ENCODE results near the gene RUFY2.
"Not testable (repeated sequence)": the region's sequence is repeated elsewhere in the genome, so short reads cannot be mapped to it uniquely, and the experiment has no call there.

The RUFY2 gene, protein sequence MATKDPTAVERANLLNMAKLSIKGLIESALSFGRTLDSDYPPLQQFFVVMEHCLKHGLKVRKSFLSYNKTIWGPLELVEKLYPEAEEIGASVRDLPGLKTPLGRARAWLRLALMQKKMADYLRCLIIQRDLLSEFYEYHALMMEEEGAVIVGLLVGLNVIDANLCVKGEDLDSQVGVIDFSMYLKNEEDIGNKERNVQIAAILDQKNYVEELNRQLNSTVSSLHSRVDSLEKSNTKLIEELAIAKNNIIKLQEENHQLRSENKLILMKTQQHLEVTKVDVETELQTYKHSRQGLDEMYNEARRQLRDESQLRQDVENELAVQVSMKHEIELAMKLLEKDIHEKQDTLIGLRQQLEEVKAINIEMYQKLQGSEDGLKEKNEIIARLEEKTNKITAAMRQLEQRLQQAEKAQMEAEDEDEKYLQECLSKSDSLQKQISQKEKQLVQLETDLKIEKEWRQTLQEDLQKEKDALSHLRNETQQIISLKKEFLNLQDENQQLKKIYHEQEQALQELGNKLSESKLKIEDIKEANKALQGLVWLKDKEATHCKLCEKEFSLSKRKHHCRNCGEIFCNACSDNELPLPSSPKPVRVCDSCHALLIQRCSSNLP
- total RNA-seq, result 51.5 to 54.4 reads per million in 2 donors

DNA sequence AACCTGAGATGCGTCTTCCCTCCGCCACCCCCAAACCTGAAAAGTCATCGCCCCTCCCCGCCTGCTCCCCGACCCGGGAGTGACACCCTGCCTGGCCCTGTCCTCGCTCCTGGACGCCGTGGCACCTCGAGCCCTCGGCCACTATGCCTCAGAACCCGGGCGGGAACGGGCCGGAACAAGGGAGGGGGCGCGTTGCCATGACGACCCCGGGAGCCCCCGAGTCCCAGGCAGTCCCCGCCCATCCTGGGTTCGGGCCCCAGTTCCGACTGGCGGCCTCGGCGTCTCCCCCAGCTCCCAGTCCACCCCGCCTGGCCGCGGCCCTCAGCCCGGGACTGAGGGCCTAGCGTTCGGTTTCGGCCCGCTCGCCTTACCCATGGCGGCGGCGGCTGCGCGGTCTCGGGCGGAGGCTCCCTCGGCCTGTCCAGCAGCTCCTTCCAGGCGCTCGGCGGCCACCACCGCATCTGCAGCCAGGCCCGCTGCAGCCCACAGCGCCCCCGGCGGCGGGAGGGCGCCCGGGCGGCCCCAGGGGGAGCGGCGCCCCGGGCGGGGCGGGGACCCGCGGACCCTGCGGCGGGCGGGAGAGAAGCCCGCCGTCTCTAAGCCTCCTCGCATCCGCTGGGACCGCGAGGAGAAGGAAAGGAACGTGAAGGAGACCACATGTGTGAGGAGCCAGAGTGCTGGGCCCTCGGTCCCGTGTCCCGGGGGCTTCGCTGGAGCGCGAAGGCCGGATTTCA, at the start of gene RUFY2:
Gene RUFY2 (minus strand): TSS at position 463 of the 734 bp plus-strand sequence. CDS start 88 bp downstream, at position 375.
- peak; percentile 65 for DNase-seq

DNA sequence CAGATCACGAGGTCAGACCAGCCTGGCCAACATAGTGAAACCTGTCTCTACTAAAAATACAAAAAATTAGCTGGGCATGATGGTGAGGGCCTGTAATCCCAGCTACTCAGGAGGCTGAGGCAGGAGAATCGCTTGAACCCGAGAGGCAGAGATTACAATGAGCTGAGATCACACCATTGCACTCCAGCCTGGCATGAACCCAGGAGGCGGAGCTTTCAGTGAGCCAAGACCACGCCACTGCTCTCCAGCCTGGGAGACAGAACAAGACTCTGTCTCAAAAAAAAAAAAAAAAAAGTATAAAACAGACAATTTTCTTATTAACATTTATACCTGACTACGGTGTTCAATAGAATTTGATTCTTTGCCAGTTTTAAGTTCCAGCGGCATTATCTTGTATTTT, 42.6 kb upstream of the RUFY2 start:
- DNase-seq, result not testable (repeated sequence)

DNA sequence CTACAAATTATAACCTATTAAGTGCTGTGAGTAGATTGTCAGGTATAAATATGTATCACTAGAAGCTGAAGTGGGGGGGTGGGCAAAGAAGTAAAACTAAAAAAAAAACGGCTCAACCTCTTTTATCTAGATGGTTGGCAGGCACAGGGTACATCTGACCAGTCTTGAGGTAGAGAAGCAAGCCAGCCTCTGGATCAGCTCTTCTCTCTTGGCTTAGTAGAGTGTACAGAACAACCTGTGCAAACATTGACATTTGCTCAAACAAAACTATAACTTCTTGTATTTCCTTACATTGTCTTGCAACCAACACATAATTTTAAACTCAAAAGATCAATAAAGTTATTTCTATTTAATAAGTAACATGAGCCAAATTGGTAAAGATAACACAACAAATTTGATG, 39.1 kb upstream of the RUFY2 start:
- DNase-seq, result no peak

DNA sequence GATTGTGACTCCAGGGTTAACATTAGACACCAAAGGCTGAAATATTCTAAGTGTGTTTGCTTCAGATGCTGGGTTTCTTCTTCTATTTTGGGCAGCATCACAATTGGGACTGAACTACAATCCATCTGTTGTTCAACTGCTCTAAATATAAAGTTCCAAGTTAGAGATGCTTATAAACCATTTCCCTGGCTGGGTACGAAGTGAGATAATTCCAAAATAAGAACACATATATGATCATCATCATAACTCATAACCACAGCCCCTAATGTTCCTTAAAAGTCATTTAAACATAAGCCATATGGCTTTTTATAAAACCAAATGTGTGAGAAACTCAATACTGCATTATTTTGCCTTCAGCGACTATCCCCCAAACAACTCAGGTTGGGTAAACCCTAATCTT, 35.9 kb upstream of the RUFY2 start:
- no peak for DNase-seq

DNA sequence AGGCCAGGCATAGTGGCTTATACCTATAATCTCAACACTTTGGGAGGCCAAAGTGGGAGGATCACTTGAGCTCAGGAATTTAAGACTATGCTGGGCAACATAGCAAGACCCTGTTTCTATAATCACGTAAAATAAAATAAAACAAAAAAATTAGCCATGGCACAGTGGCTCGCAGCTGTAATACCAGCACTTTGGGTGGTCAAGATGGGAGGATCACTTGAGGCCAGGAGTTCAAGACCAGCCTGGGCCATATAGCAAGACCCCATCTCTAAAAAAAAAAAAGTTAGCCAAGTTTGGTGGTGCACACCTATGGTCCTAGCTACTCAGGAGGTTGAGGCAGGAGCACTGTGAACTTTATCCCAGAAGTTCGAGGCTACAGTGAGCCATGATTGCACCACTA, 33.8 kb upstream of the RUFY2 start:
- DNase-seq, result no peak

DNA sequence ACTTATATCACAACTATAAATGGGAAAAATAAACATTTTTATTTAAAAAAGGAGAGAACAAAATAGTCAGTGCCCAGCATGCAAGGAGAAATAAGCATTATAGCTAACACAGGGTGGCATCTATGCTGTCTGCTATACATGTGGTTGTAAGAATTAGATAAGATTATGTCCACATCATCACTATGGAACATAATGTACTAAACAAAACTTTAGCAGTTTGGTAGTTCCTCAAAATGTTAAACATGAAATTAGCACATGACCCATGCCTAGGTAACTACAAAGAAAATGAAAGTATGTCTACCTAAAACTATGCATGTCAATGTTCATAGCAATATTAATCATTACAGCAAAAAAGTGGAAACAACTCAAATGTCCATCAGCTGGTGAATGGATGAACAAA, 28.7 kb upstream of the RUFY2 start:
- no peak for DNase-seq

DNA sequence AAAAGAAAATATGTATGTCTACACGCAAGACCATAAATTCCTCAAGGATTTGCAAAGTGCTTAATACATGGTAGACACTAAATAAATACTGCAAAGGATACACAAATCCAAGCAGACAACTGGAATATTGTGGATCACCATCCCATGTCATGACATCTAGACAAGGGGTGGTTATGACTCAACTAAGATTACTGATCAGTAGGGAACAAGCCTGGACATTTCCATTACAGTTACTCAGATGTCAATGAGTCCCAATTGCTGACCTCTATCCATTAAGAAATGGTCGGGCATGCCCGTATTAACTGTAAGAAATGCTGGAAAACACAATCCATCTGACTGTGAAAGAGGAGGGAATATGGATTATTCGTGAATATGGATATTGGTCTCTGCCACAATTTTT, 27.6 kb upstream of the RUFY2 start:
- no peak for DNase-seq

GRCh38 chr10:68428396-68429104, 21.5 kb upstream of the RUFY2 start:
- DNase-seq, result no peak

DNA sequence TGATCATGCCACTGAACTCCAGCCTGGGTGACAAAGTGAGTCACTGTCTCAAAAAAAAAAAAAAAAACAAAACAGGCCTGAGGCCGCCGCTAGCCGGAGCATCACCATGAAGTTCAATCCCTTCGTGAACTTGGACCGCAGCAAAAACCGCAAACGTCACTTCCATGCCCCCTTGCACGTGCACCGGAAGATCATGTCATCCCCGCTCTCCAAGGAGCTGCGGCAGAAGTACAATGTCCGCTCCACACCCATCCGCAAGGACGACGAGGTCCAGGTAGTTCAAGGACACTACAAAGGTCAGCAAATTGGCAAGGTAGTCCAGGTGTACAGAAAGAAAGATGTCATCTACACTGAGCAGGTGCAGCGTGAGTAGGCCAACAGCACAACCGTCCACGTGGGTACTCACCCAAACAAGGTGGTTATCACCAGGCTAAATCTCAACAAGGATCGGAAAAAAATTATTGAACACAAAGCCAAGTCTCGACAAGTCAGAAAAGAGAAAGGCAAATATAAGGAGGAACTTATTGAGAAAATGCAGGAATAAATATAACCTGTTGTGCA, 17.5 kb upstream of the RUFY2 start:
- no peak for DNase-seq

DNA sequence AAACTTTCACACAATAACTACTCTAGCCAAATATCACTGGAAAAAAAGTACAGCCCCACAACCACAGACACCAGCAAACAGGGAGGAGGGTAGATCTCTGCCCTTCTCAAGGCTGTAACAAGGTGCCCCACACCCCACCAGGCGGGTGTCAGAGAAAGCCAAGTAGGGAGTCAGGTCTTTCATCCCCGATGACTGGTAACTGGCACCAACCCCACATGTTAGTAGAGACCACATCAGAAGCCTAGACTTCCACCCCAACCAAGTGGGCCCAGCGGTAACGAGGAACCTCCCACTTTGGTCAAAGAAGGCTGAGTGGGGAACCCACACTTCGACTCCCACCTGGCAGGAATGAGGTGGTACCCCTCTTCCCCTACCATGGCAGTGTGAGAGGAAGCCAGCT, 16.4 kb upstream of the RUFY2 start:
- DNase-seq, result no peak

GRCh38 chr10:68419376-68419775, 12.3 kb upstream of the RUFY2 start:
- DNase-seq, result no peak

DNA sequence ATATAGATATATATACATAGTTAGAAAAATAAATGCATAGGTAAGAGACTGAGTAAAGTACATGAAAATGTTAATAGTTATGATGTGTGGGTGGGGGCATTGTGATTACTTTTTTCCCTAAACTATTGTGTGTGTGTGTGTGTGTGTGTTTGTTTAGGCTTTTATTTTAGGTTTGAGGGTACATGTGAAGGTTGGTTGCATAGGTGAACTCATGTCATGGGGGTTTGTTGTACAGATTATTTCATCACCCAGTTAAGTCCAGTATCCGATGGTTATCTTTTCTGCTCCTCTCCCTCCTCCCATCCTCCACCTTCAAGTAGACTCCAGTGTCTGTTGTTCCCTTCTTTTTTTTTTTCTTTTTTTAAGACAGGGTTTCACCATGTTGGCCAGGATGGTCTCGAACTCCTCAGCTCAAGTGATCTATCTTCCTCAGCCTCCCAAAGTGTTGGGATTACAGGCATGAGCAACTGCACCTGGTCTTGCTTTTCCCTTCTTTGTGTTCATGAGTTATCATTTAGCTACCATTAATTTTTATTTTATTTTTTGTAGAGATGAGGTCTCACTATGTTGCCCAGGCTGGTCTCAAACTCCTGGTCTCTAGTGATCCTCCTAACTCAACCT, 1.9 kb upstream of the RUFY2 start:
- no peak for DNase-seq

DNA sequence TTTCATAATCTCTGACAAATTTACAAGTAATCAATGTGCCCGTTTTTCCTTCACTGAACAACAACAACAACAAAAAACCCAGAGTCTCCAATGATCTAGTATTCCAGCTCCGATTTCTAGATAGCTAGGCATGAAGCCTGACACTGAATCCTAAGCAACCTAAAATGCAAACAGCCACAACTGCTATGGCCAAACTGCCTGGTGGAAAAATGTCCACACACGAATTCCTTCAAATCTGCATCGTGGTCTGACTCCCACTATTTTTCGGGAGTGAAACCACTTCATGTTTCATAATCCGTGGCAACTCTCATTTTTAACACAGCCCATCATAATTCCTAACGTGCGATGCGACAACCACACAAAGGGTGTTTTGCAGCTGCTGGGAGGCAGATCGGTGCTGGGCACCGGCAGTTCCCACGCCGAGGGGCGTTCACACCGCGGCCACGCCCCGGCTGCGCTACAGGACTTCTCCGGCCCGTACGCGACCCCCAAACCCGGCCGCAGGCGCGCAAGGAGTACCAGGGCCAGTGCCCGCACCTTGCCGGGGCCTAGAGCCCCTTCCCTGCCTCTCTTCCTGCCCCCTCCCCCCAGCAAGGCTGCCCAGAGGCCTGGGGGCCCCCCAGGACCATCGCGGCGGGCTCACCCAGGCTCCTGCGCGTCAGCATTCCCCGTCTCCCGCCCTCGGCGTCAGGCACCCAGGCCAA, 814 bp downstream of the RUFY2 start:
- DNase-seq, result peak; percentile 29

DNA sequence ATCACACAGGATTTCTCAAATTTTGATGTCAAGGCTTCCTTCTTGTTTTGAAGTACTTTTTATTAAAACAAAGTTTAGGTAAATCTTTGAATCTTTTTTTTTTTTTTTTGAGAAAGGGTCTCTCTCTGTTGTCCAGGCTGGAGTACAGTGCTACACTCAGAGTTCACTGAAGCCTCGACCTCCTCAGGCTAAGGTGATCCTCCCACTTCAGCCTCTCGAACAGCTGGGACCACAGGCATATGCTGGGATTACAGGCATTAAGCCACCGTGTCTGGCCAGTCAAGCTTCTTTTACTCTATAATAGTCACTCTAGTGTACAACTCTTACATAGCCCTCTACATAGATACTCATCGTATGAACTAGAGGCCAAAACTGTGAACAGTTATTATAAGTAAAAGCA, 3.4 kb downstream of the RUFY2 start:
- no peak for DNase-seq

DNA sequence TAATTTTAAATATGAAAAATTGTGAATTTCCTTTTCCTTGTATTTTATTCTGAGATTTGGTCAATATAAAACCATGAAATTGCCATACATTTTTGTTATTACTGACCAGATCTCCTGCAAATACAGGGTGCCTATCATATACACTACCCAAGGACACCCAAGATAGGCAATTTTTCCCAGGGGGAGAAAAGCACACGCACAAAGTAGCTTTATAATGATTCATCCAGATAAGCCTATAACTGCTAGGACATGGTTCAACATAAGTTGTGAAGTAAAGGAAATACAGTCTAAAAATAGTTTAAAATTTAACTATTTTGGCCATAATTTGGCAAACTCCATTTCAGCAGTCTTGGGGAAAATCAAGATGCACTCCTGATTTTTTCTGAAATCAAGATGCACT, 4.8 kb downstream of the RUFY2 start:
- no peak for DNase-seq

DNA sequence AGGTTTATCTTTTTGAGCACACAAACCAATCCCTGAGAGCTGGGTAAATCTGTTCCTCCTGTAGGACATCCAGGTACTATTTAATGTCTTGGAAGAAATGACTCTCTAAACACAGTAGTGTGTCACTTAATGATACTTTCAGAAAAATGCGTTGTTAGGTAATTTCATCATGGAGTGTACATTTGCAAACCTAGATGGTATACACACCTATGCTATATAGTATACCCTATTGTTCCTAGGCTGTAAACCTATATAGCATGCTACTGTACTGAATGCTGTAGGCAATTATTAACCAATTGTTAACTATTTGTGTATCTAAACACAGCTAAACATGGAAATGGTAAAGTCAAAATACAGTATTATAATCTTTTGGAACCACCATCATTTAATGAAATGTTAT, 10.1 kb downstream of the RUFY2 start:
- DNase-seq, result no peak

GRCh38 chr10:68385740-68386139, 21.3 kb downstream of the RUFY2 start:
- DNase-seq, result no peak

DNA sequence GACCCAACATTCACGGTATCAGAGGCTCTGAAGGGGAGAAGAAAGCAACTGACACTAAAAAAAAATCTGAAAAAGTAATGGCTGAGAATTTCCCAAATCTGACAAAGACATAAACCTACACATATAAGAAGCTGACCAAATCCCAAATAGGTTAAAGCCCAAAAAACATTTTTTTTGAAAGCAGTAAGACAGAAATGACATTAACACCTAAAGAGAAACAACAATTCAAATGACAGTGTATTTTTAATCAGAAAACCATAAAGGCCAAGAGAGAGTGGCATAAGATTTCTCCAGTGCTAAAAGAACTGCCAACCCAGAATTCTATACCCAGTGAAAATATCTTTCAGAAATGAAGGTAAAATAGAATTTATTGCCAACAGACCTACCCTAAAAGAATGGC, 35.5 kb downstream of the RUFY2 start:
- no peak for DNase-seq

DNA sequence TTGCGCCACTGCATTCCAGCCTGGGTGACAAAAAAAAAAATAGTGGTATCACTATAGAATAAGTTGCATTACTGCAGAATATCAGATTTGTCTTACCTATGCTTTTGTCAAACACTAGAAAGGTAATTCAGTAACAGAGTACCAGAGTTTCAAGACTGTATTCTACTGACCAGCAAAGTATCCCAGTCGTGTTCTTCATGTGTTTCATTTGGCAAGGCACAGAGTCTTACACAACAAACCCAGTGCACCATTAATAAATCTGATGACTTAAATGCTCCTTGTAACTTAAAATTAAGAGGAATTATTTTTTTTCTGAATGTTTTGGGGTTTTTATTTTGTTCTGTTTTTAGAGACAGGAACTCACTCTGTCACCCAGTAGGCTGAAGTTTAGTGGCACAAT, 40.0 kb downstream of the RUFY2 start:
- no peak for DNase-seq

DNA sequence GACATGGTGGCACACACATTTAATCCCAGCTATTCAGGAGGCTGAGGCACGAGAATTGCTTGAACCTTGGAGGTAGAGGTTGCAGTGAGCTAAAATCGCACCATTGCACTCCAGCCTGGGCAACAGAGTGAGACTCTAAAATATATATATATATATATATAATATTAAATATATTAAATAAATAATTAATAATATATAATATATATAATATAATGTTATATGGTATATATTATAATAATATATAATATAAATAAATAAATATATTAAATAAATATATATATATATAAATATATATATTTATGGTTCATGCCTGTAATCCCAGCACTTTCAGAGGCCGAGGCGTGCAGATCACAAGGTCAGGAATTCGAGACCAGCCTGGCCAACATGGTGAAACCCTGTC, 40.5 kb downstream of the RUFY2 start:
- DNase-seq, result no peak

- DNase-seq, result no peak
Observed at GRCh38 chr10:68365611-68366010, 41.5 kb downstream of the RUFY2 start.
